ENCODE data around the gene BST2.

BST2 gene

DNA sequence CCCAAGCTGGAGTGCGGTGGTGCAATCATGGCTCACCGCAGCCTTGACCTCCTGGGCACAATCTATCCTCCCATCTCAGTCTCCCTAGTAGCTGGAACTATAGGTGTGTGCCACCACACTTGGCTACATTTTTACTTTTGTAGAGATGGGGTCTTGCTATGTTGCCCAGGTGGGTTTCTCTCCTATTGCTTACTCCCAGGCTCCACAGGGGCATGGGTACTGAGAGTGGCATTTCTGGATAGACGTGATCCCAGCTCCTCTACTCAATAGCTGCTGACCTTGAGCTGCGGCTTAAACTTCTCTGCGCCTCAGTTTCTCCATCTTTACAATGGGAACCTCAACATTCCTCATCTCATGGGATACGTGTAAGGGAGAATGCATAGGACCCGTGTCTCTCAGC, 26.0 kb upstream of the BST2 start:
- TF ChIP-seq POLR2A (IDR thresholded peaks at IDR 0.05; ENCODE audit: low read depth, low read length) = no peak
- no peak for FAIRE-seq

DNA sequence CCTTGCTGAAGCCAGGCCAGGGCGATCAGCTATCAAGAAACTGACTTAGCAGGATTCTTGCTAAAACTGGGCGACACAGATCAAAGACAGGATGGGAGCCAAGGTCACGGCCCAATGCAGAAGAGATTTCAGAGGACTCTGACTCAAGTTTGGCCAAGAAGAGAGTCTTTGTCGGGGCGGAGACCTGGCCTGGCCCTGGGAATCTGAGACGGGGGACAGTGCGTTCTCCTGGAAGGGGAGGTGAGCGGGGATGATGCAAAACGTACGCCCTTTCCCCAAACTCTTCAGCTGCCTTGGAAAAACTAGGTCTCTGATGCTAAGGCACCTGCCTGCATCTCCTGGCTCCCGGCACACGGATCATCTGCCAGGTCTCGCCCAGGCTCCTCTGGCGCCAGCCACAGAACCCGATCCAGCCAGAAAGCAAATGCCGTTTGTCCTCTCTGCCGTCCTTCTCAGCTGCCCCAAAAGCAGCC, 24.2 kb upstream of the BST2 start:
- no peak for TF ChIP-seq POLR2A (IDR thresholded peaks at IDR 0.05; ENCODE audit: low read depth, low read length)
- FAIRE-seq (no peak), DNase-seq (ENCODE audit: insufficient read length, low spot score) (no peak)

More for the DNA sequence above, 26.0 kb upstream of the BST2 start:
- DNase-seq (ENCODE audit: insufficient read length, low spot score) = no peak

DNA sequence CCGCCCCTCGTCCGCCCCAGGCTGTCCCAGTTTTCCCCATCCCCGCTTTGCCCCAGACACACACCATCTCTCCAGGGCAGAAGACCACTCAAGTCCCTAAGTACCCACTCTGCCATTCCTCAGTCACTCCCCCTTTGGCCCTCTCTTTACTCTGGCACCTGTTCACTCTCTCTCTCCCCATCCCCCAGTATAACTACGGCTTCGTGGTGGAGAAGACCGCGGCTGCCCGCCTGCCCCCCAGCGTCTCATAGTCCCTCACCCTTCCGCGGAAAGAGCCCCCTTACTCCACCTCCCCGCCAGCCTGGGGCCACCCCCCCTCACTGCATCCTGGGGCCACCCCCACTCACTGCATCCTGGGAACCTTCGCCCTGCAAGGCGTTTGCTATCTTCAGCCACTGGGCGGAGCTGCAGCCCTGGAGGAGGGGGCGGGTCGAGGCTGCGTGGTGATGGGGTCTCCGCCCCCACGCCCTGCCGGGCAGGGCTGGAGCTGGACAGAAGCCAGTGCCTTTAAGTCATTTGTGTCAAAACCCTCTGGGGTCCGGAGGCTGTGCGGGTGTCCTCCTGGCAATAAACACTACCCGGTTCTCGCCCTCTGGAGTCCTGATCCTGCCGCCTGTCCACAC, 19.4 kb upstream of the BST2 start:
- FAIRE-seq (no peak), DNase-seq (ENCODE audit: insufficient read length, low spot score) (no peak)
- TF ChIP-seq POLR2A (IDR thresholded peaks at IDR 0.05; ENCODE audit: low read depth, low read length) = no peak

DNA sequence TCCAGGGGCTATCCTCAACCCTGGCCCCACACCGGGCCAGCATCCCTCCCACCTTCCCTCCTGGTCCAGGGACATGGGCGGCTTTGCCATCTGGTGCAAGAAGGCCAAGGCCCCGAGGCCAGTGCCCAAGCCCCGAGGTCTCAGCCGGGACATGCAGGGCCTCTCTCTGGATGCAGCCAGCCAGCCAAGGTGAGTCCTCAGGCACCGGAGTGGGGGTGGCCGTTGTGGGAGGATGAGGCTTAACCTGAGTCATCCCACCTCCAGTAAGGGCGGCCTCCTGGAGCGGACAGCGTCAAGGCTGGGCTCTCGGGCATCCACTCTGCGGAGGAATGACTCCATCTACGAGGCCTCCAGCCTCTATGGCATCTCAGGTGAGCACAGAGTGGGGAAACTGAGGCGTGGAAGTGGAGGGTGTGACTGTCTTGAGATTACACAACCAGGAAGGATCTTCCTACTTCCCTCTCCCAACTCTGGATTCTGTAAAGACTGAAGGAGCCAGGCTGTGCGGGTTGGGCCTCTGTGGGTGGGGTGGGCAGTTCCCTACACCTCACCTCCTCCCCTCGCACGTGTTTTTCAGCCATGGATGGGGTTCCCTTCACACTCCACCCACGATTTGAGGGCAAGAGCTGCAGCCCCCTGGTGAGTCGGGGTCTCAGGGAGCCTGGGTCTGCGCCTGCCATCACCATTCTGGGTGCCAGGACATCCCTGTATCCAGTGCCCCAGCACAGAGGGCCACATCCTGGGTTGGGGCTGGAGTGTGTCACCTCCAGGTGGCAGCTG, 18.2 kb upstream of the BST2 start:
- FAIRE-seq (no peak), DNase-seq (ENCODE audit: insufficient read length, low spot score) (no peak)
- no peak for TF ChIP-seq POLR2A (IDR thresholded peaks at IDR 0.05; ENCODE audit: low read depth, low read length)

DNA sequence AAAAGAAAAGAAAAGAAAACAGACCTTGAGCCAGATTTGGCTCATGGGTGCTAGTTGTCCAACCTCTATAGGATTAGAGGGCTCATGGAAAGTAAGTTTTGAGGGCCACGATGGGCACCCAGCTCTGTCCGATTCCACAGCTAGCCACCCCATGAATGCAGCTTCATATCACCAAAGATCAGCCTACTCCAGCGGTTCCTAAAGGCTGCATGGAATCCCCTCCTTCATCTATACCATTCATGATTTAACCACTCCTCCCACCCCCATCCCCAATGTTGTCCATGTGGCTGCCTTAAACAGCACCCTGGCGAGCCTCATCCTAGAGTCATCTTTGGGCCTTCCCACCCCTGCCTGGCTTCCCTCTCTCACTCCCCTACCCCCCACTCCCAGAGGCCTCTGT, 16.5 kb upstream of the BST2 start:
- FAIRE-seq (no peak), DNase-seq (ENCODE audit: insufficient read length, low spot score) (no peak)
- no peak for TF ChIP-seq POLR2A (IDR thresholded peaks at IDR 0.05; ENCODE audit: low read depth, low read length)

DNA sequence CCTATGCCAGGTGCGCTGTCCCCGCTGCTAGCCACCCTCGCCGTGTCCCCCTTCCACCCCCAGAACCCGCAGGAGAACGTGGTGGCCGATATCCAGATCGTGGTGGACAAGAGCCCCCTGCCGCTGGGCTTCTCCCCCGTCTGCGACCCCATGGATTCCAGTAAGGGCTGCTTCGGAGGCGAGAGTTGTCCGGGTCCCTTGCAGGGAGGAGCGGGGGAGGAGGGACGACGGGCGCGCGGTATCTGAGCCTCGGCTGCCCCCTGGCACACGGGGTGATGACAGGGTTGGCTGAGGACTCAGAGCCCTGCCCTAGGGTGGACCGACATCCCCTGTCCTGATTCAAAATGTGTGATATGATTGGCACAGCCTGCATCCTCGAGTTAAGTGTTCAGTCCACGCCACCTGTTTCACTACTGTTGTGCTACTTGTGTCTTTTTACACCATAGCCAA, 15.1 kb upstream of the BST2 start:
- TF ChIP-seq POLR2A (IDR thresholded peaks at IDR 0.05; ENCODE audit: low read depth, low read length) = no peak
- DNase-seq (ENCODE audit: insufficient read length, low spot score) (no peak), FAIRE-seq (no peak)

DNA sequence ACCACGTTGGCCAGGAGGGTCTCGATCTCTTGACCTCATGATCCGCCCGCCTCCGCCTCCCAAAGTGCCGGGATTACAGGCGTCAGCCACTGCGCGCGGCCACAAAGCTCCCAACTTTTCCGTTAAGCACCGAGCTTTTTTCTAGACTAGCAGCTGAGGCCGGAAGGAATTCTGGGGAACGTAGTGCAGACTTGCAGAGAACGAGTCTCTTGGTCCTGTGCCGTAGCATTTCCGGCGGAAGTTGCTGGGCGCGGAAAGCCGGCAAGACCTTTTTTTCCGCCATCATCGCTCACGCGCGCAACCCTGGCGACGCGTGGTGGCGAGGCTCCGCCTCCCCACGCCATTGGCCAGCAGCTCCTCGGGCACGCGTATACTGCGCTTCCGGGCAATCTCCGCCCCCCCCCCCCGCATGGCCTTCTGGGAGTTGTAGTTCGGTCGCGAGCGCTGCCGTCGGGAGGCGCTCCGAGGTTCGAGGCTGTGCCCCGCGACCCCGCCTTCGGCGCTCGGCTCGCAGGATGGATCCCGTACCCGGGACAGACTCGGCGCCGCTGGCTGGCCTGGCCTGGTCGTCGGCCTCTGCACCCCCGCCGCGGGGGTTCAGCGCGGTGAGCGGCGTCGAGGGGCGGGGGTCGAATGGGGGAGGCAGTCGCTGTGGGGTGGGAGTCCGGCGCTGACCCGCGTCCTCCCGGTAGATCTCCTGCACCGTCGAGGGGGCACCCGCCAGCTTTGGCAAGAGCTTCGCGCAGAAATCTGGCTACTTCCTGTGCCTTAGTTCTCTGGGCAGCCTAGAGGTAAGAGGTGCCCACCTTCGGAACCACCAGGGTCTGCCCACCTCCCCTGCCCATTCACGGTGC, 14.4 kb upstream of the BST2 start, which contains the start of gene MVB12A:
Gene MVB12A (plus strand): TSS at position 427 of the 854 bp plus-strand sequence. CDS start 89 bp downstream, at position 516.
- TF ChIP-seq POLR2A (IDR thresholded peaks at IDR 0.05; ENCODE audit: low read depth, low read length) = peak; percentile 45
- peak; percentile 93 for FAIRE-seq
- peak; percentile 96 for DNase-seq (ENCODE audit: insufficient read length, low spot score)

DNA sequence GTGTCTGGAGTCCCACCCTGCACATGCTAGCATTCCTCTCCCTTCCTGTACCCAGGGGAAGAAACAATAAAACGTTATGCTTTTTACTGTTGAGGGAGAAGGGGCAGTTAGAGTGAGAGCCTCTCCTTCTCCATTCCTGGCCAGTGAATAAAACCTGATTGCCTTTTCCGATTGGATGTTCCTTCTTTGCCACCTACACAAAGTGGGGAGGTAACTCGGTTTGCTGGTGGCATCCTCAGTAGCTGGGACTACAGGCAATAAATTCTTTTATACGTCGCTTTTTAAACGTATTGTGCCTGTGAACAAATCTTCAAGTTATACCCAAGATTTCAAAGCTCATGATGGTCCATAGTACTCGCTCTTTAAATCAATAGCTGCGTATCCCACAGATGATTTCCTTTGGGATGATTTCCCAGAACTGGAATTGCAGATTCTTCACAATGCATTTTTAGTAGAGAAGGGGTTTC, 13.8 kb upstream of the BST2 start:
- no peak for DNase-seq (ENCODE audit: insufficient read length, low spot score)
- TF ChIP-seq POLR2A (IDR thresholded peaks at IDR 0.05; ENCODE audit: low read depth, low read length) = no peak
- no peak for FAIRE-seq

DNA sequence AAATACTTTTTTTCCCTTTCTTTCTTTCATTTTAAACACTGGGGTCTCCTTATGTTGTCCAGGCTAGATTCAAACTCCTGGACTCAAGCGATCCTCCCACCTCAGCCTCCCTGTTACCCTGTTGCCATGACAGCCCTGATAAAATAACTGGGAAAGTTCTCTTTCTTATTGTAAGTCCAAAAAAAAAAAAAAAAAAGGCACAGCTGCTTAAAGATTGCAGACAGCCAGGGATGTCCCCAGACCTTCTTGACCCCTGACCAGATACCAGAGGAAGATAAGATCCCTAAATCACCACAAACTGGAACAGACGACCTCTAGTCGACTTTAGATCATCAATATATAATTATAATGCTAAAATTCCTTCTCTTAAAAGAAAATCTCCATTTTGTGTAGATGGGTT, 13.3 kb upstream of the BST2 start:
- FAIRE-seq (no peak), DNase-seq (ENCODE audit: insufficient read length, low spot score) (no peak)
- TF ChIP-seq POLR2A (IDR thresholded peaks at IDR 0.05; ENCODE audit: low read depth, low read length) = no peak

DNA sequence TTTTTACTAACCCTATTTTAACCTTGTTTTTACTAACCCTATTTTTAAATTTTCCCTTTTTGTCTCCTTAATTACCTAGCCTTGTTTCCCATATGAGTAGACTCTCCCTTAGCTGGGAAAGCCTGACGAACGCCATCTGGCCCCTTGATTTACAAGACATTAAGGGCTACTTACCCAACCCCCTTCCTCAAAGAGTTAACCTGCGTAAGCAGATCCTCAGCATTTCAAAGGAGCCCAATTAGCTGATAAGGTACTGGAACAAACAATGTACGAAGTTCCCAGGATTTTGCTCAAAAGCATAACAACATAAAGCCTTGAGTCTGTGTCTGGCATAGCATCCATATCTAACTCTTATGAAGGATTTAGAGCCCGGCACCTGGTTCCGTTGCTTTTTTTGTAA, 9.7 kb upstream of the BST2 start:
- no peak for TF ChIP-seq POLR2A (IDR thresholded peaks at IDR 0.05; ENCODE audit: low read depth, low read length)
- DNase-seq (ENCODE audit: insufficient read length, low spot score) = no peak
- no peak for FAIRE-seq

DNA sequence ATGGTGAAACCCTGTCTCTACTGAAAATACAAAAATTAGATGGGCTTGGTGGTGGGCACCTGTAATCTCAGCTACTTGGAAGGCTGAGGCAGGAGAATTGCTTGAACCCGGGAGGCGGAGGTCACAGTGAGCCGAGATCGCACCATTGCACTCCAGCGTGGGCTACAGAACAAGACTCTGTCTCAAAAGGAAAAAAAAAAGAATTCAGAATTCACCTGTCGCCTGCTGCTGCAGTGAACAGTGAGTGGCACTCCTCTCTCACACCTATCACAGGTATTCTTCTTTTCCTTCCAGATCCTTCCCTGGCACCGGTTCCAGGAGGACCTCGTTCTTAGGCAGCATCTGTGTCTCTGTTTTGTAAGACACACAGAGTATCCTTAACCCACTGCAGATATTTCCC, 8.7 kb upstream of the BST2 start:
- DNase-seq (ENCODE audit: insufficient read length, low spot score) = no peak
- TF ChIP-seq POLR2A (IDR thresholded peaks at IDR 0.05; ENCODE audit: low read depth, low read length) = no peak

DNA sequence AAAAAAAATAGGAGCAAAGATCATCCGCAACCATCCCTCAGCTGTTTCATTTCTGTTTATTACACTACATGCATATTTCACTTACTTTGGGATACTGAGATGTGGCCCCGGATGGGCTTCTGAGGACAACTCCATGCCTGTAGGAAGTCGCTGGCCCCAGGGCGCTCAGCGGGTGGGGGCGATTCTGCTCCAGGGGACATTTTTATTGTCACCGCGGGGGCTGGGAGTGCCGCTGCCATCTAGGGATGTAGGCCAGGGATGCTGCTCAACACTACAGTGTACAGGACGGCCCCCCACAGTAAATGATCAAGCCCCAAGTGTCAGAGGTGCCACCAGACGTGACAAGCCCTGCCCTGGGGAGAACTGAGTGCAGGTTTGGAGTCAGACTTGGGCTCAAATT, 6.4 kb upstream of the BST2 start:
- DNase-seq (ENCODE audit: insufficient read length, low spot score) (no peak), FAIRE-seq (no peak)

More for the DNA sequence above, 8.7 kb upstream of the BST2 start:
- FAIRE-seq = no peak

DNA sequence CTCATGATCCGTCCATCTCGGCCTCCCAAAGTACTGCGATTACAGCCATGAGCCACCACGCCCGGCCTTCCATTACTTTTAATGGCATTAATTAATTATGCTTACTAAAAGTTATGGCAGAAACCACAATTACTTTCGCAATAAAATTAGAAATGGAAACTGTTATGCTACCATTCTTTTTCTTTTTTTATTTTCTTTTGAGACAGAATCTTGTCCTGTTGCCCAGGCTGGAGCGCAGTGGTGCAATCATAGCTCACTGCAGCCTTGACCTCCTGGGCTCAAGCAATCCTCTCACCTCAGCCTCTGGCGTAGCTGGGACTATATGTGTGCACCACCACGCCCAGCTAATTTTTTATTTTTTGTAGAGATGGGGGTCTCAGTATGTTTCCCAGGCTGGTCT, 4.6 kb upstream of the BST2 start:
- TF ChIP-seq POLR2A (IDR thresholded peaks at IDR 0.05; ENCODE audit: low read depth, low read length) = no peak
- FAIRE-seq = no peak
- no peak for DNase-seq (ENCODE audit: insufficient read length, low spot score)

More for the DNA sequence above, 6.4 kb upstream of the BST2 start:
- TF ChIP-seq POLR2A (IDR thresholded peaks at IDR 0.05; ENCODE audit: low read depth, low read length) = no peak

DNA sequence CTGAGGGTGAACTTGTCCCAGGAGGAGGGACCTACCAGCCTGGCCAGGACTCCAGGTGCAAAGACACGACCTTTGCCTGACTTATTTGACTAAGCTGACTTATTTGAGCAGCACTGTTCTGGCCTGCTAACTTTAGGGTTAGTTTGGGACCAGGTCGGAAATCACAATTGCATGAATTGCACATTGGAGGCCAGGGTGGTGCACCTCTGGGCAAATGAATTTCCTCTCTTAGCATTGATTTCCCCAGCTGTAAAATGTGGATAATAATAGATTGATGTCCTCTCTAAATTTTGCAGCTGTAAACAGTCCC, 1.4 kb upstream of the BST2 start:
- FAIRE-seq = no peak
- no peak for TF ChIP-seq POLR2A (IDR thresholded peaks at IDR 0.05; ENCODE audit: low read depth, low read length)
- no peak for DNase-seq (ENCODE audit: insufficient read length, low spot score)

All from H54 (cell line).